Ishikawa (cell line): ENCODE results near the gene TRIP13.

ENCODE experiments used
- CREB1 ChIP-seq: IDR thresholded peaks from 2 replicates; pipeline ENCODE4 v1.6.1; 2012; ENCODE audit warnings: low read depth
- EP300 ChIP-seq: IDR thresholded peaks from 2 replicates; pipeline ENCODE4 v1.6.1; 2012; ENCODE audit warnings: borderline replicate concordance
- NFIC ChIP-seq: IDR thresholded peaks from 2 replicates; pipeline ENCODE4 v1.6.1; 2012
- TEAD4 ChIP-seq: IDR thresholded peaks from 2 replicates; pipeline ENCODE4 v1.6.1; 2012
- YY1 ChIP-seq: IDR thresholded peaks from 2 replicates; pipeline ENCODE4 v1.6.1; 2012; ENCODE audit warnings: low read depth
- TF ChIP-seq, protein P1 (sequence below): IDR thresholded peaks from 2 replicates; pipeline ENCODE4 v1.6.1; 2012
- TF ChIP-seq, protein P2 (sequence below): IDR thresholded peaks from 2 replicates; pipeline ENCODE4 v1.6.1; 2012; ENCODE audit warnings: low read depth, mild to moderate bottlenecking

DNA sequence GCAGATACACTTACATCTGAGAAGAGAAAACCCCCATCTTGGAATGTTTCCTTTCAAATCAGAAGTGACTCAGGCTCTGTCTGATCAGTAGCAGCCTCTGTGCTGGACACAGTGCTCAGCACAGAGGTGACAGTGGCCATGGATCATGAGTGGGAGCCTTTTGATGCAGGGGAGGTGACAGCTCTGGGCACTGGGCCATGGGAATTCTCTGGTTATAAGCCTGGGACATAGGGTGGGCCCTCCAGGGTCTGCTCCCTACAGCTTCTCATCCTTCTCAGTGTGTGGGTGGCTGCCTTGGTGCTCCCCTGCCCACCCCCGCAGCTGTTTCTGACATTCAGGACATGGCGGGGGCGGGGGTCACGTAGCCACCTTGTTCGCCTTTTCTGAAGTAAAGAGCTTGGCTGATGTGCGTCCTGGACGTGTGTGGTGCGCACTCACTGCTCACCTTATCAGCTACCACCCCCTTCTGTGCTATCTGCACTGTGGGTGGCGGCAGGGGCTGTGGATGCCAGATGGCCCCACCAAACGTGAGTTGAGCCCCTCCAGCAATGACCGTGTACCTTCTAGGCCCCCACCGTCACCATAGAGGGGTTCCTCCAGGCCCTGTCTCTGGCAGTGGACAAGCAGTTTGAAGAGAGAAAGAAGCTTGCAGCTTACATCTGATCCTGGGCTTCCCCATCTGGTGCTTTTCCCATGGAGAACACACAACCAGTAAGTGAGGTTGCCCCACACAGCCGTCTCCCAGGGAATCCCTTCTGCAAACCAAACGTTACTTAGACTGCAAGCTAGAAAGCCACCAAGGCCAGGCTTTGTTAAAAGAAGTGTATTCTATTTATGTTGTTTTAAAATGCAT is 24.0 kb downstream of the TRIP13 start:
- no peak for TF ChIP-seq YY1
- TF ChIP-seq NFIC = no peak
- TF ChIP-seq, protein P1, sequence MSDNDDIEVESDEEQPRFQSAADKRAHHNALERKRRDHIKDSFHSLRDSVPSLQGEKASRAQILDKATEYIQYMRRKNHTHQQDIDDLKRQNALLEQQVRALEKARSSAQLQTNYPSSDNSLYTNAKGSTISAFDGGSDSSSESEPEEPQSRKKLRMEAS = no peak
- TF ChIP-seq EP300 = no peak
- no peak for TF ChIP-seq CREB1
- TF ChIP-seq, protein P2, sequence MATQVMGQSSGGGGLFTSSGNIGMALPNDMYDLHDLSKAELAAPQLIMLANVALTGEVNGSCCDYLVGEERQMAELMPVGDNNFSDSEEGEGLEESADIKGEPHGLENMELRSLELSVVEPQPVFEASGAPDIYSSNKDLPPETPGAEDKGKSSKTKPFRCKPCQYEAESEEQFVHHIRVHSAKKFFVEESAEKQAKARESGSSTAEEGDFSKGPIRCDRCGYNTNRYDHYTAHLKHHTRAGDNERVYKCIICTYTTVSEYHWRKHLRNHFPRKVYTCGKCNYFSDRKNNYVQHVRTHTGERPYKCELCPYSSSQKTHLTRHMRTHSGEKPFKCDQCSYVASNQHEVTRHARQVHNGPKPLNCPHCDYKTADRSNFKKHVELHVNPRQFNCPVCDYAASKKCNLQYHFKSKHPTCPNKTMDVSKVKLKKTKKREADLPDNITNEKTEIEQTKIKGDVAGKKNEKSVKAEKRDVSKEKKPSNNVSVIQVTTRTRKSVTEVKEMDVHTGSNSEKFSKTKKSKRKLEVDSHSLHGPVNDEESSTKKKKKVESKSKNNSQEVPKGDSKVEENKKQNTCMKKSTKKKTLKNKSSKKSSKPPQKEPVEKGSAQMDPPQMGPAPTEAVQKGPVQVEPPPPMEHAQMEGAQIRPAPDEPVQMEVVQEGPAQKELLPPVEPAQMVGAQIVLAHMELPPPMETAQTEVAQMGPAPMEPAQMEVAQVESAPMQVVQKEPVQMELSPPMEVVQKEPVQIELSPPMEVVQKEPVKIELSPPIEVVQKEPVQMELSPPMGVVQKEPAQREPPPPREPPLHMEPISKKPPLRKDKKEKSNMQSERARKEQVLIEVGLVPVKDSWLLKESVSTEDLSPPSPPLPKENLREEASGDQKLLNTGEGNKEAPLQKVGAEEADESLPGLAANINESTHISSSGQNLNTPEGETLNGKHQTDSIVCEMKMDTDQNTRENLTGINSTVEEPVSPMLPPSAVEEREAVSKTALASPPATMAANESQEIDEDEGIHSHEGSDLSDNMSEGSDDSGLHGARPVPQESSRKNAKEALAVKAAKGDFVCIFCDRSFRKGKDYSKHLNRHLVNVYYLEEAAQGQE = no peak
- no peak for TF ChIP-seq TEAD4
